GM12878 (cell line): Measurements from ENCODE around the gene SLC35F3. TPM values are rescaled to one million over a fixed set of nuclear protein-coding genes. Genes with fewer than 3 reads are reported as not detected.

Experiments
- ATAC-seq: fragments of 200-7000 bp; cut with Tn5 transposase; 3 replicates; pipeline ENCODE4 v1.9.1; 2020; ENCODE audit warnings: mild to moderate bottlenecking, moderate library complexity
- BruUV-seq: library from RNA; stranded (reverse); fragments of 400-500 nt; replicated peaks from 2 replicates; lab custom pipeline; 2021; lab: Mats Ljungman, UMichigan
- CTCF ChIA-PET: fragments of 300-600 bp; sonication (Branson Sonifier 250); formaldehyde crosslinking; extraction: SDS; loops from one replicate; lab custom pipeline; 2021; ENCODE audit warnings: inconsistent platforms; lab: Yijun Ruan, JAX
- POLR2A ChIA-PET: fragments of 350-600 bp; formaldehyde crosslinking; extraction: SDS; loops from one replicate; lab custom pipeline; 2021; ENCODE audit warnings: inconsistent platforms; lab: Charles Lee
- RAD21 ChIA-PET: fragments of 300-600 bp; sonication (Branson Sonifier 250); formaldehyde crosslinking; loops from one replicate; lab custom pipeline; 2023; ENCODE audit warnings: antibody characterized with exemption; ENCODE audit not compliant: unreplicated experiment; lab: Charles Lee
- SMC1A ChIA-PET: fragments of 300-600 bp; sonication (Branson Sonifier 250); formaldehyde crosslinking; loops from one replicate; lab custom pipeline; 2023; ENCODE audit not compliant: unreplicated experiment, uncharacterized antibody; lab: Charles Lee
- DNase-seq: peaks from one replicate; pipeline ENCODE4 v3.0.0-alpha.2; 2011; ENCODE audit warnings: low read depth, low spot score
- FAIRE-seq: peaks from 3 replicates; lab custom pipeline; 2011; peaks lifted over from hg19 to GRCh38; lab: Jason Lieb, UNC
- H2AFZ ChIP-seq: 2 replicates; pipeline ENCODE4 v1.6.0; 2011; ENCODE audit warnings: low read depth, low read length, control low read depth; ENCODE audit not compliant: control insufficient read depth
- H3K27ac ChIP-seq: 2 replicates; pipeline ENCODE4 v1.5.1; 2011; ENCODE audit warnings: control low read depth; ENCODE audit not compliant: control insufficient read depth, insufficient read depth
- H3K27me3 ChIP-seq, 2 experiments: replicated peaks in 1 of 2; 2 replicates each; pipeline versions ENCODE4 v1.6.0 to v1.6.1; 2011; ENCODE audit warnings: low read length in 1 of 2; ENCODE audit not compliant: control insufficient read depth in 2 of 2, insufficient read depth in 2 of 2
- H3K36me3 ChIP-seq, 2 experiments: 2 replicates each; pipeline ENCODE4 v1.5.1; 2011; ENCODE audit warnings: low read length in 1 of 2; ENCODE audit not compliant: control insufficient read depth in 2 of 2, insufficient read depth in 2 of 2
- H3K4me1 ChIP-seq: 2 replicates; pipeline ENCODE4 v1.6.1; 2011; ENCODE audit warnings: mild to moderate bottlenecking, low read length, moderate library complexity, mixed read lengths; ENCODE audit not compliant: control insufficient read depth, insufficient read depth
- H3K4me2 ChIP-seq: 2 replicates; pipeline ENCODE4 v1.6.0; 2011; ENCODE audit warnings: control low read depth; ENCODE audit not compliant: control insufficient read depth, insufficient read depth
- H3K4me3 ChIP-seq: fragments of 200-600 bp; sonication (generic); 2 replicates; pipeline ENCODE4 v1.5.1; 2016
- H3K79me2 ChIP-seq: 2 replicates; pipeline ENCODE4 v1.6.0; 2011; ENCODE audit warnings: low read length; ENCODE audit not compliant: control insufficient read depth, insufficient read depth
- H3K9ac ChIP-seq: 2 replicates; pipeline ENCODE4 v1.8.0; 2011; ENCODE audit warnings: low read length, control low read depth, mixed read lengths; ENCODE audit not compliant: control insufficient read depth, insufficient read depth
- H3K9me3 ChIP-seq: replicated peaks from 3 replicates; pipeline ENCODE4 v1.5.1; 2011; ENCODE audit warnings: mild to moderate bottlenecking, low read length; ENCODE audit not compliant: control insufficient read depth, insufficient read depth
- H4K20me1 ChIP-seq: 2 replicates; pipeline ENCODE4 v1.6.0; 2011; ENCODE audit not compliant: control insufficient read depth, insufficient read depth
- ASH2L ChIP-seq: fragments of 300-600, 200-600 bp; sonication (generic); IDR thresholded peaks from 2 replicates; pipeline ENCODE4 v1.6.1; 2017; ENCODE audit warnings: low read depth, mild to moderate bottlenecking, borderline replicate concordance
- CREM ChIP-seq: IDR thresholded peaks from 2 replicates; pipeline ENCODE4 v1.6.1; 2014; ENCODE audit warnings: antibody characterized with exemption, low read depth
- ESRRA ChIP-seq: IDR thresholded peaks from 2 replicates; pipeline ENCODE4 v1.6.1; 2012; ENCODE audit warnings: mild to moderate bottlenecking, low read length, improper control_type of control experiment
- GATAD2B ChIP-seq: fragments of 450-650 bp; conservative IDR thresholded peaks from 2 replicates; pipeline ENCODE4 v1.6.1; 2017; ENCODE audit warnings: low read depth, mild to moderate bottlenecking, moderate library complexity
- HDGF ChIP-seq: fragments of 450-650 bp; IDR thresholded peaks from 2 replicates; pipeline ENCODE4 v1.6.1; 2016; ENCODE audit warnings: antibody characterized with exemption
- MEF2B ChIP-seq: fragments of 450-650 bp; IDR thresholded peaks from 2 replicates; pipeline ENCODE4 v1.6.1; 2018; ENCODE audit warnings: mild to moderate bottlenecking, moderate library complexity; ENCODE audit not compliant: partially characterized antibody, poor library complexity, severe bottlenecking
- MTA3 ChIP-seq: IDR thresholded peaks from 2 replicates; pipeline ENCODE4 v1.6.1; 2012; ENCODE audit warnings: low read length, inconsistent platforms, borderline replicate concordance
- NKRF ChIP-seq: fragments of 450-650 bp; conservative IDR thresholded peaks from 2 replicates; pipeline ENCODE4 v1.6.1; 2017; ENCODE audit warnings: mild to moderate bottlenecking, moderate library complexity
- NR2C1 ChIP-seq: fragments of 450-650 bp; IDR thresholded peaks from 2 replicates; pipeline ENCODE4 v1.6.1; 2017; ENCODE audit warnings: antibody characterized with exemption, mild to moderate bottlenecking, moderate library complexity
- NRF1 ChIP-seq: conservative IDR thresholded peaks from 2 replicates; pipeline ENCODE4 v1.6.1; 2011; ENCODE audit warnings: mild to moderate bottlenecking, low read depth, low read length, improper control_type of control experiment
- SIN3A ChIP-seq: IDR thresholded peaks from 2 replicates; pipeline ENCODE4 v1.6.1; 2012; ENCODE audit warnings: low read depth, low read length, improper control_type of control experiment
- TARDBP ChIP-seq: IDR thresholded peaks from 2 replicates; pipeline ENCODE4 v1.6.1; 2016; ENCODE audit warnings: borderline replicate concordance
- ZBTB33 ChIP-seq: fragments of 450-650 bp; IDR thresholded peaks from 2 replicates; pipeline ENCODE4 v1.6.1; 2017; ENCODE audit warnings: mild to moderate bottlenecking
- WGBS: methylation state at CpG from one replicate; pipeline ENCODE4 v1.1.6; 2016; ENCODE audit warnings: low lambda C conversion rate; ENCODE audit not compliant: insufficient replicate concordance, insufficient coverage; ENCODE audit errors: missing lambda C conversion rate; 5-methylcytosine and 5-hydroxymethylcytosine counted together
- in situ Hi-C: fragments of 300-500 bp; cut with MboI; formaldehyde crosslinking; loops from 9 replicates; pipeline ENCODE4 v1.14.3; 2018; ENCODE audit warnings: mixed read lengths
- intact Hi-C: fragments of 100-400 bp; cut with micrococcal nuclease; formaldehyde crosslinking; loops from one replicate; pipeline ENCODE4 v1.14.2; 2022; ENCODE audit not compliant: unreplicated experiment
- polyA plus RNA-seq, 11 experiments: library from polyadenylated mRNA; depleted of rRNA in 4 of 11; unstranded in 6 of 11; stranded (reverse) in 5 of 11; fragments of >200 nt; fragmentation: Nextera tagmentation in 4 of 11; fragmentation: Illumina TruSeq in 1 of 11; extraction: Ambion mirVana in 4 of 11; extraction: Trizol in 1 of 11; gene quantifications; 1 replicate in 1 of 11; 2 replicates in 10 of 11; pipeline versions ENCODE4 v1.2.1 to v1.2.3, GENCODE V29; 2011 to 2016; ENCODE audit warnings: inconsistent platforms in 2 of 11, missing spikeins in 2 of 11, low read depth in 1 of 11
- total RNA-seq, 4 experiments: library from RNA; depleted of rRNA in 3 of 4; stranded (reverse); fragments of >200 nt in 3 of 4; fragmentation: Illumina TruSeq in 1 of 4; extraction: Trizol in 1 of 4; gene quantifications; 2 replicates each; pipeline versions ENCODE4 v1.2.1 to v1.2.3, GENCODE V29; 2013 to 2021

Gene SLC35F3
- total and polyA plus RNA-seq, 10 of the 15 experiments (the other 5 are each of a cell fraction or from before 2014, with no cell fraction given), result 1.0 to 8.6 (median 5.7) TPM

GRCh38 chr1:234170067-234170466 lies 265.6 kb downstream of the SLC35F3 start:
- FAIRE-seq (no peak), ATAC-seq (no peak), DNase-seq (no peak)
- H3K27ac ChIP-seq, result no peak overlapping the region
- no peak overlapping the region for H3K9ac ChIP-seq
- no peak overlapping the region for H3K4me3 ChIP-seq
- POLR2A ChIA-PET, result no interaction called here
- no peak overlapping the region for H3K4me2 ChIP-seq
- TF ChIP-seq MEF2B (no peak), TARDBP (no peak), MTA3 (no peak), HDGF (no peak), NRF1 (no peak), GATAD2B (no peak), SIN3A (no peak), ZBTB33 (no peak), NR2C1 (no peak), NKRF (no peak), ESRRA (no peak), ASH2L (no peak), CREM (no peak)
- H3K79me2 ChIP-seq, result no peaks in the 10 kb centered on the region
- no peaks in the 10 kb centered on the region for H3K9me3 ChIP-seq
- no peaks in the 10 kb centered on the region for H3K36me3 ChIP-seq
- 0 out of 4 replicates have a peak, but pooled peaks cover 0 to 2% of the 10 kb centered on the region in 2 experiments for H3K27me3 ChIP-seq
- no peaks in the 10 kb centered on the region for H4K20me1 ChIP-seq
- 6% methylated on average over 4 of the region's 4 CpGs for WGBS
- intact Hi-C loops, result no loop called here
- RAD21 ChIA-PET, result no interaction called here
- SMC1A ChIA-PET, result interaction anchor here (1.5 kb wide), 1 partner anchor 139 kb away, joined by 6 read pairs; no protein-coding TSS in a partner anchor
- BruUV-seq, result no TSS peak
- H2AFZ ChIP-seq, result no peak overlapping the region
- CTCF ChIA-PET, result interaction anchor here (0.8 to 3.0 kb wide), 3 partner anchors 140 to 186 kb away, joined by 3 to 16 read pairs (median 5); no protein-coding TSS in a partner anchor
- H3K4me1 ChIP-seq, result peaks cover 6% of the 10 kb centered on the region; the same call in 1 of the 2 replicates
- in situ Hi-C loops, result no loop called here
